GM21526 (cell line): ENCODE results near the gene EXOC3.
"Not testable (repeated sequence)": the region's sequence is repeated elsewhere in the genome, so short reads cannot be mapped to it uniquely, and the experiment has no call there.

ENCODE experiments used
- ATAC-seq: cut with Tn5 transposase; IDR thresholded peaks from one replicate; pipeline ENCODE4 v1.9.1; 2021; ENCODE audit warnings: moderate library complexity; ENCODE audit not compliant: unreplicated experiment, low FRiP score

Gene EXOC3

DNA sequence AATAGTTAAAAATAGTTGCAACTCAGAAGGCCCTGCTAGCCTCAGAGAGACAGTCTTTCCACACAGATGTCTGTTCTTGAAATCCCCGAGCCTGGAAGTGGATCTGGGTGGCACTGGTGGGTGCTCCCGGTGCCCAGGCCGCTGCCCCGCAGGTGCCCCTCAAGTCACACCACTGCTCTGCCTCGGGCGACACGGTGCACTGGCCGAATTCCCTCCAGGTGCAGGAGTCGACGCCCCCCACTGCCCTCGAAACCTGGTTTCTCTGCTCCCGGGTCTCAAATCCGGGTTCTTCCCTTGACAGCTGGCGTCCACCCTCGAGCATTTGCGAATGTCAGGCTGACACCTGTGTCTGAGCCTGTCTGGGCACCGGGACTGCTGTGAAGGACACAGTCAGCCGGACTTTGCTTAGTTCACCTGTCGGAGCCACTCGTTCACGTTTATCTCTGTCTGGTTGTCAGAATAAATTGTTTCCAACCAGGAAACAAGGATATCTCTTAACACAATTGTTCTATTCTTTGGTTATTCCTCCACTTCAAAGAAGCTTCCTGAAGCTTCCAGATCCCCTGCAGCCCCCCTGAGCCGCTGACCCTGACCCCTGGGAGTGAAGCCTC, 54.2 kb downstream of the EXOC3 start:
- no peak for ATAC-seq

DNA sequence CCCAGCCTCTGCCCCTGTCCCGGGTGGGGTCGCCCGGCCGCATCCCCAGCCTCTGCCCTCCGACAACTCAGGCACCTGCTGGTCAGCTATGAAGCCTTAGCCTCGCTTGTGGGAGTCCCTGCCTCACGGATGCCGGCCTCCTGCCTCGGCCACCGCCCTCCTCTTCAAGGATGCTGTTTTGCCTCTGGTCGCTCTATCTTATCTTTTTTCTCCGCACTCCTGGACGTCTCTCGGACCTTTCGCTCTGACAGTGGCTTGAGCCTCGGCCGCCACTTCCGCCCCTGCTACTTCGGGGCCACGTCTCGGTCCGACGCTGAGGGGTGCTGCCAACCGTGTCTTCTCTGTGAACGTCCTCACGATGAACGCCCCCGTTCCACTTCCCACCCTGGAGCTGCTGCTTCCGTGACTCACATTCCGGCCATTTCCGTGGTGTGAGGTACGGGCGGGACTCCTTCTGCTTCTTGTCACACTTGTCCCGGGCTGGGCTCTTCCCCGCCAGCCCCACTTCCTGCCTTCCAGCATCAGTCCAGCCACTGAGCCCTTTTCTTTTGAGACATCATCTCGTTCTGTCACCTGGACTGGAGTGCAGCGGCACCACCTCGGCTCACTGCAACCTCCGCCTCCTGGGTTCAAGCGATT, 55.0 kb downstream of the EXOC3 start:
- no peak for ATAC-seq

DNA sequence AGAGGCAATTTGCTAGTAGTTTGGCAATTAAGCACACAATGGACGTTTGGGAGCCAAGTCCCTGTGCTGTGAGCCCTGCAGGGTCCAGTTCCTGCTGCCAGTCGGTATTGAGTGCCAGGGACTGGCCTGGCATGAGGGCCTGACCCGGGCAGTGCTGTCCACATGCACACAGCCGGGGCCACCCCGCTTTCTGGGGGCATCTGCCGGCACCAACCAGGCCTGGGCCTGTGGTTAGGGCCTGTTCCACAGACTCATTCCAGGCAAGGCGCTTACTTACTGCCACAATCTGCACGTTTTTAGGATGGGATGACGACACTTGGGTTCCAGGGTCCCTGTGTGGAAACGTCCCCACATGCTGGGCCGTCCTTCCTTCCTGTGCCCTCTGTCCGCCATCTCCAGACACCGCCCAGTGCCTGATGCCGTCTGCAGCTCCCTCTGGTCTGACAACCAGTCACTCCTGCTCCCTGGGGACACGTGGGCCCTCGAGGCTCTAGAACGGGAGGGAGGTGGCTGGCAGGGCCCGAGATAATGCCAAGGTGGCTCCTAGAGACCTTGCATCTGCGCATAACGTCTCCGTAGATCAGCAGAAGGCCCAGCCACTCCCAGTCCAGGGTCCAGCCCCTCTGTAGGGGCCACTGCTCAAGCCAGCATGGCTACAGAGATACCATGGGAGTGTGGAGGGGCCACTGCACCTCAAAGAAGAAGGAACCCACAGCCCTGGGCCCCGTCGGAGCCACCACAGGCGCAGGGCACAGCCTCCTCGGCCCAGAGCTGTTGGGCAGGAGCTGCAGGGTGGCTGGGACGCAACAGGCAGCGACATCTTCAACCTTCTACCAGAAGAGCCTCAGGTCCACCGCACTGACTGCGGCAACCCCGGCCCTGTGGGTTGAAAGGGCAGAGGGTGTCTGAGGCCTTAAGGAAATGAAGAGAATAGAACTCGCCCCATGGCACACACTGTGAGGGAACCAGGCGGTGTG, 56.5 kb downstream of the EXOC3 start:
- no peak for ATAC-seq

DNA sequence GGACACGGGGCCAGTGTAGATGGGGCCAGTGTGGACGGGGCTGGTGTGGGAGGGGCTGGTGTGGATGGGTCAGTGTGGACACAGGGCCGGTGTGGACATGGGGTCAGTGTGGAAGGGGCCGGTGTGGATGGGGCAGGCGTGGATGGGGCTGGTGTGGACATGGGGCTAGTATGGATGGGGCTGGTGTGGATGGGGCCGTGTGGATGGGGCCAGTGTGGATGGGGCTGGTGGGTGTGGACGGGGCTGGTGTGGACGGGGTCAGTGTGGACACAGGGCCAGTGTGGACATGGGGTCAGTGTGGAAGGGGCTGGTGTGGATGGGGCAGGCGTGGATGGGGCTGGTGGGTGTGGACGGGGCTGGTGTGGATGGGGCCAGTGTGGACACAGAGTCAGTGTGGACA, 57.5 kb downstream of the EXOC3 start:
- ATAC-seq = no peak

DNA sequence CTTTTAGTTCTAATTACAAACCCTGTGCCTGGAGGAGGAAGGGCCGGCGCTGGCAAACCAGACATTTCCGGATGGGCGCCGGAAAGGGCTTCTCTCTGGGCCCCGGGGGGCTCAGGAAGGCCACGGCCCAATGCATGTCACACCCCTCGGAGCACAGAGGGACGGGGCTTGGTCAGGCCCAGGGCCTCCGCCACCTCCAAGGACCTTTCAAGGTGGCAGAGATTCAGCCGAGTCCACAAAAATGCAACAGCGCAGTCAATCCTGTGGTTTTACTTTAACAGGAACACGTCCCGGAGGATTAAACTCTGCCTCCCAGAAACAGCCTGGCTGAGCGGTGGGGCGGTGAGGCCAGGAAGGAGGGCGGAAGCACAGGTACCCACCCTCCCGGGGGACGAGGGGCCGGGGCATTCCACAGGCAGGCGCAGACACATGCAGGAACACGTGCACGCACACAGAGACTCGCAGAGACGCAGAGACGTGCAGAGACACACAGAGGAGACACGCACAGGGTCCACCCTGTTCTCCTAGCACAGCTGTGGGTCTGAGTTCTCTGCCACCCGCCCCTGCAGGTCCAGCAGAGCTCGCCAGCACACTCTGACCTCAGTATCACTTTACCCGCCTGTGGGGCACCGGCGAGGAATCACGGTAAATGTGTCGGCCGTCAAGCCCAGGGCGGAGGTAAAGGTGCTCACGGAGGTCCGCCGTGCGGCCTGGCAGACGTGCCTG, 58.3 kb downstream of the EXOC3 start:
- ATAC-seq = no peak

DNA sequence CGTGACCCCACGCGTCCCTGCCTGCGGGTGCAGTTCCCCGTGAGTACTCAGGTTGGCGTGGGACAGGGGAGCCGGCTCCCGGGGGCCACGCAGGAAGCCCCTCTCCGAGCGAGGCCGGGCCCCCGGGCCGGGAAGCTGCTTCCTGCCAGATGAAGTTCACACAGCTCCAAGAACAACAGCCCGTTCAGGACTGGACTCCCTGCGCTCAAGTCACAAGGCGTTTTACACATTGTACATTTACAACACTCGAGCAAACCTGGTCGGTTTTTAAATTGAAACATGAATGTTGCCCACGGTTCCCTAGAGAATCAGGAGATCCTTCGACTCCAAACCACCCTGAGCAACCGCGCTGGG, 58.8 kb downstream of the EXOC3 start:
- ATAC-seq = no peak

DNA sequence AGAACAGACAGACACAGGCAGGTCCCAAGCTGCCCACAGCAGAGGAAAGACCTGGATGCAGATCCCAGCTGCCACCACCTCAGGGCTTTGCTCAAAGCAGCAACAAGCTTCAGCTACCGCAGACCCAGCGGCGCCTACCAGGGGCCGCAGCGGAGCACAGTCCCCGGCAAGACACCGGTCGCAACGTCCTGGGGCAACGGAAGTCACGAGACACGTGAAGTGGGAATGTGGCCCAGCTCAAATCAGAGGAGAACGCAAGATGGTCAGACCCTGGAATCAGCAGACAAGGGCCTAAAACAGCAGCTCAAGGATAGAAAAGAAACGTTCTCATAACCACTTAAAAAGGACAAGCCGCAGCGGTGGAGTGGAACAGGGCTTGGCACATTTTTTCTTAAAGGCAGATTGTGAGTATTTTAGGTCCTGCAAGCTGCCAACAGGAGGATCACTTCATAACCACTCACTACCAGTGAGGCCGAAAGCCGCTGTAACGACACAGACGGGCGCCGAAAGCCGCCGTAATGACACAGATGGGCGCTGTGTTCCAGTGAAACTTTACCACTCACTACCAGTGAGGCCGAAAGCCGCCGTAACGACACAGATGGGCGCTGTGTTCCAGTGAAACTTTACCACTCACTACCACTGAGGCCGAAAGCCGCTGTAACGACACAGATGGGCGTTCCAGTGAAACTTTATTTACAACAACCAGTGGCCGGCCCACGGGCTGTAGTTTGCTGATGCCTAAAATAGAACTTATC, 59.5 kb downstream of the EXOC3 start:
- peak; percentile 58 for ATAC-seq

DNA sequence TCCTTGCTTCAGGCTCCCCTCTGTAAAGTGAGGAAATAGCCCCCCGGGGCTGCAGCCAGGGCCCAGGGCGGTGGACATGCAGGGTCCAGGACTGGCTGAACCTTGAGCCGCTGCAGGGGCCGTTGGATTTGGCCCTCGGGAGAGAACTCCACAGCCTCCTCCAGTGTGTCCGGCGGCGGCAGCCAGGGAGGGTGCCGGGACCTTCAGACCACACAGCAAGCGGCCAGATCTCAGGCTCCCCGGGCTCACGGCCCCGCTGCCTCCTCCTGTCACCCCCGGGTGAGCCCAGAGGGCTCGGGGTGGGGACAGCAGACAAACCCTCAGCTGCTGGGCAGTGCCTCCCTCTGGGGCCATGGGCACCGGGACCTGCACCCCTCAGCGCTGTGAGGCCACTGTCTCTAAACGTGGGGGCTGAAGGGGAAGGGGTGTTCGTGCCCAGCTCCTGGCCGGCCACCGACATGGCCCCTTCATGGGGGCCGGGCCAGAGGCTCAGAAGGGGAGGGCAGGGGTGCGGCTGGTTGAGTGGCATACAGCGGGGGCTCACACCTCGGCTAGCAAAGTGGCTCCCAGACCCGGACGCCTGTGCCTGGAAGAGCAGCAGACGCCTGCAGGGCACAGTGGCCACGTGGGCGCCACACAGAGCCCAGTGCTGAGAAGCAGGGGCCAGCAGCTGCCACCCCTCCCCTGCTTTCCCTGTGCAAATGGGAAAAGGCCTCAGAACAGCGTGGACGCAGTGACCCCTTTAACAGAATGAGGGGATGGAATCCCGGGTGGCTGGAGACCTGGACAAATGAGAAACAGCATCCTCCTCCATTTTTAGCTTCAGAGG, 61.6 kb downstream of the EXOC3 start:
- ATAC-seq = no peak

DNA sequence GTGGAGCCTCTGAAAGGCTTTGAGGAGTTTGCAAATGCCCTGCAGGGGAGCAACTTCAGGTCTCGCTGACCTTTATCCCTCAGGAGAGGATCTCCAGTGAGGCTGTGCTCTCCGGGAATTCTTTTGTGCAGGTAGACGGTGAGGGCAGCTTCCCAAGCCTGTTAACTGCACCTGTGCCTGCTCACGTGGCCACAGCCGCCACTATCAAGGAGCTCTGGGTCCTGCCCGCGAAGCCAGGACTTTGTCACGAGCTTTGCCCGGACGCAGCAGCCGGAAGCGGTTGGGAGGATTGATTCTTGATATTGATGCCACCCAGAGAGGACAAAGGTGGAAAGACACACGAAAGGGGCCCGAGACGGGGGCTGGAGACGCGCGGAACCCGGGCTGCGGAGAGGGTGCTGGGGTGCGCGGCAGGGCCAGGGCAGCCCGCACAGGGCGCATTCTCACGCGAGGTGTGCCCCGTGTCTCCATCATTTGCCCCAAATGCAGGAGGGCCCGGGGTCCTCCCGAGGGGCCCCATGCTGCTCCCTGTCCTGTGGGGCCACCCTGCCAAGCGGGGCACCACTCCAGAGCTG, 63.1 kb downstream of the EXOC3 start:
- no peak for ATAC-seq

DNA sequence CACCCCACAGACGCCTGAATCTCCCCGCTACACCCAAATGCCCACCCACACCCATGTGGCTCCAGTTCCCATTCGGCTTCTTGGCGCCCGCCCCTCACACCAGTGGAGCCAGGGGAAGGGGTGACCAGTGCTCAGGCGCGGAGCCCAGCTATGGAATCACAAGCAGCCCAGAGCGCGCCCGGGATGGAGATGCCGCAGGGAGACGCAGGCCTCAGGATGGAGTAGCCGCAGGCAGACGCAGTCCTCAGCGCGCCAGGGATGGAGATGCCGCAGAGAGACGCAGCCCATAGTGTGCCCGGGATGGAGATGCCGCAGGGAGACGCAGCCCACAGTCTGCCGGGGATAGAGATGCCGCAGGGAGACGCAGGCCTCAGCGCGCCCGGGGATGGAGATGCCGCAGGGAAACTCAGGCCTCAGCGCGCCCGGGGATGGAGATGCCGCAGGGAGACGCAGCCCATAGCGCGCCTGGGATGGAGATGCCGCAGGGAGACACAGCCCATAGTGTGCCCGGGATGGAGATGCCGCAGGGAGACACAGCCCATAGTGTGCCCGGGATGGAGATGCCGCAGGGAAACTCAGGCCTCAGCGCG, 65.1 kb downstream of the EXOC3 start:
- ATAC-seq = not testable (repeated sequence)

DNA sequence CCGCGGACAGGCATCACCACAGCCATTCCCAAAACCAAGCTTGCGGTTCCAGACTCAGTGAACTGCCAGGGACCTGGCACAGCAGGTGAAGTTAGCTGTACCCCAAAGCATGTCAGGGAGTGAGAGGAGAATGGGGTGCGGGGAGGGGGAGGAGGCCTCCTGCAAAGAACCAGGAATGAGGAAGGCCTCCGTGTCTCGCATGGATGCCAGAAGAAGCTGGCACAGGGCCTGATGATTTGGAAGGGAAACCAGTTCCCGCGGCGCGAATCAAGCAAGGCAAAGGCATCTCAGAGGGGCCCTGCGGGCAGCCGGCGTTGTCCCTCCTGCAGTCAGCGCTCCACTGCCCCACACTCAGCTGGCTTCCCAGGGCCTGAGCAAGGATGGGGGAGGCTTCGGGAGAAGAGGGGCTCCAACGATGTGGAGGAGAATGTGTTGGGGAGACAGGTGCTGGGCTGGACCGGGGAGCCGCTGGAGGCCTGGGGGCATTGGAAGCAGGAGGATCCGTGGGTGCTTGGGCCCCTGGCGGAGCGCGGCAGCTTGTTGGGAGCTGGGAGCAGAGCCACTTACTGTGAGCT, 66.7 kb downstream of the EXOC3 start:
- no peak for ATAC-seq

DNA sequence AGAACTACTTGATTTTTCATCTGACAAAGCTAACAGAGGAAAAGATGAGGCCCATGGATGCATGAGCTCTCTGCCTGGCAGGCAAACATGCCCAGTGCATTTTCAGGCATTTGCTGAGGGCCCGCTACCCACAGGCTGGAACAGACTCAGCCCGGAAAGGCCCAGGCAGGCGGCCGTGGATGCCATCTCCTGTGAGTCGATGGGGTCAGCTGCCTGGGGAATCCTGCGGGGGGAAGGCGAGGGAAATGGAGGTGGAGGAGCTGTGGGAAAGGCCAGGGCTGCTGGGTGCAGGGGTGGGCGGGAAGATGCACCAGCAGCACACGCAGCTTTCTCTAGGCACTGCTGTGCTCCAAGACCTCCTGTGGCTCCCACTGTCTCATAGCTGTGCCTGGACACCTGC, 67.5 kb downstream of the EXOC3 start:
- no peak for ATAC-seq

DNA sequence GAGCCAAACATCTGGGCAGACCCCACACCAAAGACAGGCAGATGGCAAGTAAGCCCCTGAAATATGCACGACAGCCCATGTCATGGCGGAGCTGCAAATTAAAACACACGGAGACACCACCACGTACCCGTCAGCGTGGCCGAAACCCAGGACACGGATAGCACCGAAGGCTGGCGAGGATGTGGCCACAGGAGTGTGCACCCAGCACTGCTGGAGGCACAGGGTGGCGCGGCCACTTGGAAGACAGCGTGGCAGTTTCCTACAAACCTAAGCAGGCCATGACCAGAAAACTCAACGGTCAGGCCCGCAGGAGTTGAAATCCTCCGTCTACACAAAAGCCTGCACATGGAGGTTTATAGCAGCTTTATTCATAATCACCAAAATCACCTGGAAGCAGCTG, 68.5 kb downstream of the EXOC3 start:
- no peak for ATAC-seq

DNA sequence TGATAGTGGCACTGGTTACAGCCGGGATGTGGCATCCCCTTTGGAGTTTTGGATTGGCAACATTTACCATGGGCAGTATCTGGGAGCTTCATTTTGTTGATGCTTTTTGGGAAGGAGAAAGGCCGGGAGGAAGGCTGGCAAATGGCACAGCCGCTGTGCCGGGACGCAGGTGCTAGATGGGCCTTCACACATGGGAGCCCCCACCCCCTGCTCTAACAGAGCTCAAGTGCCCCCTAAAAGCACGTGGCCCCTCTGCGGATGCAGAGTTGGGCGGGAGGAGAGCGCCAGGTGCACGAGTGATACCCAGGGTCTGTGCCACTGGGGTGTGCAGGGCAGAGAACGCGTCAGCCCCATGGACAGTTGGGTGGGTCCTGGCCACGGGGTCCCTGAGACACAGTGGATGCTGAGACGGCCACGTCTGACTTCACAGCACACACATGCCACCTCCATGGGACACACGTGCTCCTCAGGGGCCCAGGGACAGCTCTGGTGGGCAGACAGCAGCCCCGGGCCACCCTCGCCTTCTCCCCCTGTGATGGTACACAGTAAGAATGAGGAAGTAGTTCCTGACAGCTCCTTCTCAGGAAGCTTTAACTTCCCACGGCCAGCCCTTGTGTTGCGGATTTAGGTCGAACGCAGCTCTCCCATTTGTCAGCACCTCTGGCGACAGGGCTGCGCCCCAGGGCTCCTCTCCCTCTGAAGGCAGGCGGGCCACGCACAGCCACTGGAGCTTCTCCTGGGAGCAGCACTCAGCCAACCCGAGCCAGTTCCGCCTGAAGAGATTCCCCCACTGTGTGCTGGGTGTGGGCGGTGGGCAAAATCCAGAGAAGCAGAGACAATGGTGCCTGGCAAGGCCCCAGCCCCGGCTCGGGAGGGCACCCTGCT, 70.5 kb downstream of the EXOC3 start:
- no peak for ATAC-seq

DNA sequence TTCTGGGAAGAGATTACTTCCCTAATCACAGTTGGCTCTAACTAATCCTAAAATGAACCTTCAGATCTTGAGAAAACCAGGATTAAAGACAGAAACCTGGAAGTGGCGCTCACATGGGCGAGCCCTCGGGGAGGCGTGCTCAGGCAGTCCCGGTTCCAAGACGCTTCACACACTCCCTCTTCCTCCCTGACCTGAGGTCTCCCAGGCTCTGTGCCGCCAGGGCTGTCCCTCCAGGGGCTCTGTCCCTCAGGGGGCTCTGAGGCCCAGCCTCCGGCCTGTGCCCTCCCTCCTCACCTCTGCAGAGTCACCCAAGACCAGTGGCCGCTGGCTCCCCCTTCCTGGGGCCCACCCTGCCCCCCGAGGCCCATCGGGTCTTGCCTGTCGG, 71.1 kb downstream of the EXOC3 start:
- ATAC-seq = no peak

DNA sequence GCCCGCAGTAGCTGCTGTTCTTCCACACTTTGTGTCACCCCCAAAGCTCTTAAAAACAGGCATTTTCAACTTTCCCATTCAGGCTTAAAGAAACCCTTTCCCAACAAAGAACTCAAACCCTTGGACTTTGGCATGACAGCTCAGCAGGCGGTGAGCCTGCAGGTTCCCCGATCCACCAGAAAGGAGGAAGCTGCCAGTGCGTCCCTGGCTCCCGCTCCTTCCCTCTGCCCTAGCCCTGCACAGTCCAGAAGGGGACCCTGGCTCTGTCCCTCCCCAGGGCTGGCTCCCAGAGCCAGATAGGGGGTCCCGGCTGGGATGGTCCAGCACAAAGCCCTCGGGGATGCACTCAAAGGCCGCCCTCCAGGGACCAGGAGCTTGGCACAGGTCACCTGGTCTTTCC, 71.7 kb downstream of the EXOC3 start:
- no peak for ATAC-seq

DNA sequence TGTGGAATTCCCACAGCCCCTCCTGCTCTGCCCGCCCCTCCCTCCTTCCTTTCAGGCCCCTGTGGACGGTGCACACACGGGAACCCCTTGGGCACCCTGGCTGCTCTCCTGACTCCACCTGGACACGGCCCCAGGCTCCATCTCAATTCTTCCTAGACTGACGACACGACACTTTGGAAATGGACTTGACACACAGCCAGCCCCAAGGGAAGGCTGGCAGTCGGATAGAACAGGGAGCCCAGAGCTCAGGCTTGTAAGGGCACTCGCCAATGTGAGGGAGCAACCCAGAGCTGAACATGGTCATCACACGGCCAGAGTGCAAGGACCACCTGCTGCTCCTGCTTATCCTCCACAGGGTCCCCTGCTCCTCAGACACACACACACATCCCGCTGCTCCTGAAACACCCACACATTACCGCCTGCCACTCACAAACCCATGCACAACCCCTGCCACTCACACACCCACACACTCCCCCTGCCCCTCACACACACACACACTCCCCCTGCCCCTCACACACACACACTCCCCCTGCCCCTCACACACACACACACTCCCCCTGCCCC, 72.4 kb downstream of the EXOC3 start:
- no peak for ATAC-seq
